Tibial nerve (tissue), 4 donors: Measurements from ENCODE around the gene CHPF.
A peak's percentile ranks its signal among the peaks of the same experiment; 100 is the strongest.

Source experiments
- EP300 ChIP-seq, 2 donors: sonication (generic); formaldehyde crosslinking; IDR thresholded peaks; one replicate each; pipeline ENCODE4 v1.6.1; 2017; ENCODE audit warnings: antibody characterized with exemption in 2 of 2, mild to moderate bottlenecking in 1 of 2
- POLR2A ChIP-seq, 2 donors: fragments of 450-650 bp; IDR thresholded peaks; one replicate each; pipeline ENCODE4 v1.6.1; 2017; ENCODE audit warnings: antibody characterized with exemption in 2 of 2, mild to moderate bottlenecking in 2 of 2, moderate library complexity in 2 of 2
- TF ChIP-seq, protein P1 (sequence below), 5 experiments: fragments of 200-600 bp in 3 of 5; fragments of 450-650 bp in 2 of 5; sonication (generic) in 3 of 5; IDR thresholded peaks; one replicate each; pipeline ENCODE4 v1.5.1; 2016 to 2019; ENCODE audit warnings: antibody characterized with exemption in 5 of 5, mild to moderate bottlenecking in 3 of 5, moderate library complexity in 2 of 5

DNA sequence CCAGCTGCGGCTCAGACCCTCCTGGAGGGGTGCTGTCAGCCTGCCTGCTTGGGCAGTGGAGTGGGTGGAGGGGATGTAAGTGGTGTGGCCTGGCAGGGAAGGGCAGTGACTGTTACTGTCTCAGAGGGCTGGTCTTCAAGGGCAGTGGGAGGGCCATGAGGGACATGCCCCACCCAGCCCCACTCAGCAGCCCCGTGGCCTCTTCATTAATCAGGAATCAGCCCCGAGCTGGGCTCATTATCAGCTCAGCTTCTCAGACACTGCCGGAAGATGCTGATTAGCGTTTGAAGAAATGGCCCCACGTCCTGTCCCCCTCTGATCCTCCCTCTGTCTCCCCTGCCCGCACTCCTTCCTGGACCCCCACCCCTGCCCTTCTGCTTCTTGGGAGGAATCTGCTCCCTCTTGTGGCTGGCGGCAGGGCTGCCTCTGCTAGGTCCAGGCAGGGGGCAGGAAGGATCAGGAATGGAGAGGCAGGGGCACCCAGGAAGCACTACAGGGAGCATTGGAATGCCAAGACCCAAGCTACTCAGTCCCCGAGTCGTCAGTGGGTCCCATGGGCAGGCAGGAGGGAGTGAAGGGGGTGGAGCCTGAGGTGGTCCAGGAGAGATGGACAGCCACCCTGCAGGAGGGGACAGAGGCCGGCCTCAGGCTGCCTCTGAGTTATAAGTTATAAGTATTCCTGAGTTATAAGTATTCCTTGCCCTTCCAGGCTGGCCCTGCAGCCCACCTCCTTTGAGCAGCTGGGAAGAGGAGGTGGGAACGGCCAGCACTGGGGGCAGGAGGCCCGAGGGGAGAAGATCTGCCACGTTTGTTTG is 22.3 kb downstream of the CHPF start:
- no peak for TF ChIP-seq EP300 (IDR thresholded peaks at IDR 0.05)
- TF ChIP-seq, protein P1, sequence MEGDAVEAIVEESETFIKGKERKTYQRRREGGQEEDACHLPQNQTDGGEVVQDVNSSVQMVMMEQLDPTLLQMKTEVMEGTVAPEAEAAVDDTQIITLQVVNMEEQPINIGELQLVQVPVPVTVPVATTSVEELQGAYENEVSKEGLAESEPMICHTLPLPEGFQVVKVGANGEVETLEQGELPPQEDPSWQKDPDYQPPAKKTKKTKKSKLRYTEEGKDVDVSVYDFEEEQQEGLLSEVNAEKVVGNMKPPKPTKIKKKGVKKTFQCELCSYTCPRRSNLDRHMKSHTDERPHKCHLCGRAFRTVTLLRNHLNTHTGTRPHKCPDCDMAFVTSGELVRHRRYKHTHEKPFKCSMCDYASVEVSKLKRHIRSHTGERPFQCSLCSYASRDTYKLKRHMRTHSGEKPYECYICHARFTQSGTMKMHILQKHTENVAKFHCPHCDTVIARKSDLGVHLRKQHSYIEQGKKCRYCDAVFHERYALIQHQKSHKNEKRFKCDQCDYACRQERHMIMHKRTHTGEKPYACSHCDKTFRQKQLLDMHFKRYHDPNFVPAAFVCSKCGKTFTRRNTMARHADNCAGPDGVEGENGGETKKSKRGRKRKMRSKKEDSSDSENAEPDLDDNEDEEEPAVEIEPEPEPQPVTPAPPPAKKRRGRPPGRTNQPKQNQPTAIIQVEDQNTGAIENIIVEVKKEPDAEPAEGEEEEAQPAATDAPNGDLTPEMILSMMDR (IDR thresholded peaks at IDR 0.05): peak; percentile 5 to 46 (median 28)
- TF ChIP-seq POLR2A (IDR thresholded peaks at IDR 0.05): no peak
